Liver (tissue), 3 donors: ENCODE measurements around the gene GRK6.

Source experiments
- FOXA1 ChIP-seq: IDR thresholded peaks from 2 replicates; pipeline ENCODE4 v1.6.1; 2016; ENCODE audit warnings: antibody characterized with exemption
- JUND ChIP-seq, 2 donors: IDR thresholded peaks; 2 replicates each; pipeline ENCODE4 v1.6.1; 2016; ENCODE audit warnings: antibody characterized with exemption in 2 of 2
- RXRA ChIP-seq, 2 donors: IDR thresholded peaks; 2 replicates each; pipeline ENCODE4 v1.6.1; 2017 to 2018; ENCODE audit warnings: antibody characterized with exemption in 2 of 2, mild to moderate bottlenecking in 1 of 2
- TAF1 ChIP-seq: conservative IDR thresholded peaks from 2 replicates; pipeline ENCODE4 v1.6.1; 2016; ENCODE audit warnings: antibody characterized with exemption, mild to moderate bottlenecking
- YY1 ChIP-seq: IDR thresholded peaks from 2 replicates; pipeline ENCODE4 v1.6.1; 2016; ENCODE audit warnings: antibody characterized with exemption, mild to moderate bottlenecking
- TF ChIP-seq, protein P1 (sequence below): IDR thresholded peaks from 2 replicates; pipeline ENCODE4 v1.6.1; 2016; ENCODE audit warnings: antibody characterized with exemption
- TF ChIP-seq, protein P2 (sequence below): fragments of 150-350 bp; IDR thresholded peaks from 2 replicates; pipeline ENCODE4 v1.5.1; 2017; ENCODE audit warnings: improper control_type of control experiment, low read depth, low read length; ENCODE audit not compliant: missing input control
- TF ChIP-seq, protein P3 (sequence below): IDR thresholded peaks from 2 replicates; pipeline ENCODE4 v1.6.1; 2016; ENCODE audit warnings: antibody characterized with exemption
- TF ChIP-seq, protein P4 (sequence below): IDR thresholded peaks from 2 replicates; pipeline ENCODE4 v1.6.1; 2016; ENCODE audit warnings: antibody characterized with exemption, mild to moderate bottlenecking
- donor health status: healthy.
- donor health status: healthy.

DNA sequence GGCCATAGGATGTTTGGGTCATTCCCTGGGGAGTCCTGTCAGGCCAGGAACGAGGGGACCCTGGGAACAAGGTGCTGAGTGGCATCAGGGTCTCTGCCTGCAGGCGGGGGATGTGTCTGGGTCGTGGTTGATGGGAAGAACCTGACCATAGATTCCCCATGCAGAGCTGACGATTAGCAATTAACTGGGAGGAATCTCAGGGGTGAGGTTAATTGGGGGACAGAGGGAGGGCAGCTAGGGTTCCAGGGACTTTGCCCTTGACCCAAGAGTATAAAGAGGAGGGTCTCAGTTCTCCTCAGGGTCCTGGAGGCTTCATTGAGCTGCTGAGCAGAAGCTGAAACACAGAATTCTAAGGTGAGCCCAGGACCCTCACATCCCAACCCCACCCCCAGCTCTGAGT lies 42.3 kb upstream of the GRK6 start, which contains the start of gene SLC34A1:
- TF ChIP-seq, protein P1, sequence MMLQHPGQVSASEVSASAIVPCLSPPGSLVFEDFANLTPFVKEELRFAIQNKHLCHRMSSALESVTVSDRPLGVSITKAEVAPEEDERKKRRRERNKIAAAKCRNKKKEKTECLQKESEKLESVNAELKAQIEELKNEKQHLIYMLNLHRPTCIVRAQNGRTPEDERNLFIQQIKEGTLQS: no peak
- TF ChIP-seq, protein P2, sequence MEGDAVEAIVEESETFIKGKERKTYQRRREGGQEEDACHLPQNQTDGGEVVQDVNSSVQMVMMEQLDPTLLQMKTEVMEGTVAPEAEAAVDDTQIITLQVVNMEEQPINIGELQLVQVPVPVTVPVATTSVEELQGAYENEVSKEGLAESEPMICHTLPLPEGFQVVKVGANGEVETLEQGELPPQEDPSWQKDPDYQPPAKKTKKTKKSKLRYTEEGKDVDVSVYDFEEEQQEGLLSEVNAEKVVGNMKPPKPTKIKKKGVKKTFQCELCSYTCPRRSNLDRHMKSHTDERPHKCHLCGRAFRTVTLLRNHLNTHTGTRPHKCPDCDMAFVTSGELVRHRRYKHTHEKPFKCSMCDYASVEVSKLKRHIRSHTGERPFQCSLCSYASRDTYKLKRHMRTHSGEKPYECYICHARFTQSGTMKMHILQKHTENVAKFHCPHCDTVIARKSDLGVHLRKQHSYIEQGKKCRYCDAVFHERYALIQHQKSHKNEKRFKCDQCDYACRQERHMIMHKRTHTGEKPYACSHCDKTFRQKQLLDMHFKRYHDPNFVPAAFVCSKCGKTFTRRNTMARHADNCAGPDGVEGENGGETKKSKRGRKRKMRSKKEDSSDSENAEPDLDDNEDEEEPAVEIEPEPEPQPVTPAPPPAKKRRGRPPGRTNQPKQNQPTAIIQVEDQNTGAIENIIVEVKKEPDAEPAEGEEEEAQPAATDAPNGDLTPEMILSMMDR: no peak
- TF ChIP-seq YY1: no peak
- TF ChIP-seq FOXA1: no peak
- no peak for TF ChIP-seq JUND (IDR thresholded peaks at IDR 0.05)
- TF ChIP-seq, protein P3, sequence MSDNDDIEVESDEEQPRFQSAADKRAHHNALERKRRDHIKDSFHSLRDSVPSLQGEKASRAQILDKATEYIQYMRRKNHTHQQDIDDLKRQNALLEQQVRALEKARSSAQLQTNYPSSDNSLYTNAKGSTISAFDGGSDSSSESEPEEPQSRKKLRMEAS: no peak
- no peak for TF ChIP-seq TAF1
- TF ChIP-seq, protein P4, sequence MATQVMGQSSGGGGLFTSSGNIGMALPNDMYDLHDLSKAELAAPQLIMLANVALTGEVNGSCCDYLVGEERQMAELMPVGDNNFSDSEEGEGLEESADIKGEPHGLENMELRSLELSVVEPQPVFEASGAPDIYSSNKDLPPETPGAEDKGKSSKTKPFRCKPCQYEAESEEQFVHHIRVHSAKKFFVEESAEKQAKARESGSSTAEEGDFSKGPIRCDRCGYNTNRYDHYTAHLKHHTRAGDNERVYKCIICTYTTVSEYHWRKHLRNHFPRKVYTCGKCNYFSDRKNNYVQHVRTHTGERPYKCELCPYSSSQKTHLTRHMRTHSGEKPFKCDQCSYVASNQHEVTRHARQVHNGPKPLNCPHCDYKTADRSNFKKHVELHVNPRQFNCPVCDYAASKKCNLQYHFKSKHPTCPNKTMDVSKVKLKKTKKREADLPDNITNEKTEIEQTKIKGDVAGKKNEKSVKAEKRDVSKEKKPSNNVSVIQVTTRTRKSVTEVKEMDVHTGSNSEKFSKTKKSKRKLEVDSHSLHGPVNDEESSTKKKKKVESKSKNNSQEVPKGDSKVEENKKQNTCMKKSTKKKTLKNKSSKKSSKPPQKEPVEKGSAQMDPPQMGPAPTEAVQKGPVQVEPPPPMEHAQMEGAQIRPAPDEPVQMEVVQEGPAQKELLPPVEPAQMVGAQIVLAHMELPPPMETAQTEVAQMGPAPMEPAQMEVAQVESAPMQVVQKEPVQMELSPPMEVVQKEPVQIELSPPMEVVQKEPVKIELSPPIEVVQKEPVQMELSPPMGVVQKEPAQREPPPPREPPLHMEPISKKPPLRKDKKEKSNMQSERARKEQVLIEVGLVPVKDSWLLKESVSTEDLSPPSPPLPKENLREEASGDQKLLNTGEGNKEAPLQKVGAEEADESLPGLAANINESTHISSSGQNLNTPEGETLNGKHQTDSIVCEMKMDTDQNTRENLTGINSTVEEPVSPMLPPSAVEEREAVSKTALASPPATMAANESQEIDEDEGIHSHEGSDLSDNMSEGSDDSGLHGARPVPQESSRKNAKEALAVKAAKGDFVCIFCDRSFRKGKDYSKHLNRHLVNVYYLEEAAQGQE: no peak
- no peak for TF ChIP-seq RXRA (IDR thresholded peaks at IDR 0.05)
